Keratinocyte (primary cell): Measurements from ENCODE around the gene ADGRB3. TPM values are rescaled to one million over a fixed set of nuclear protein-coding genes. Genes with fewer than 3 reads are reported as not detected.

Experiments used
- DNase-seq: peaks from one replicate; pipeline ENCODE4 v3.0.0-alpha.2; 2011; ENCODE audit warnings: low read depth, missing footprints, low spot score
- FAIRE-seq: peaks from 2 replicates; lab custom pipeline; 2011; peaks lifted over from hg19 to GRCh38; lab: Jason Lieb, UNC
- H2AFZ ChIP-seq: 2 replicates; pipeline ENCODE4 v1.6.0; 2012; ENCODE audit warnings: low read length, control low read depth, inconsistent platforms; ENCODE audit not compliant: control insufficient read depth
- H3K27ac ChIP-seq: 2 replicates; pipeline ENCODE4 v1.5.1; 2011; ENCODE audit warnings: low read length; ENCODE audit not compliant: control insufficient read depth, insufficient read depth
- H3K27me3 ChIP-seq: 3 replicates; pipeline ENCODE4 v1.6.0; 2011; ENCODE audit warnings: low read length; ENCODE audit not compliant: control insufficient read depth, insufficient read depth; ENCODE audit errors: extremely low read depth
- H3K36me3 ChIP-seq, 2 experiments: 2 replicates in 1 of 2; 3 replicates in 1 of 2; pipeline ENCODE4 v1.5.1; 2011; ENCODE audit warnings: low read length in 2 of 2, mild to moderate bottlenecking in 1 of 2; ENCODE audit not compliant: control insufficient read depth in 2 of 2, insufficient read depth in 2 of 2; ENCODE audit errors: extremely low read depth in 1 of 2
- H3K4me1 ChIP-seq: 3 replicates; pipeline ENCODE4 v1.5.1; 2011; ENCODE audit warnings: low read length; ENCODE audit not compliant: control insufficient read depth, insufficient read depth; ENCODE audit errors: extremely low read depth
- H3K4me2 ChIP-seq: 3 replicates; pipeline ENCODE4 v1.6.0; 2011; ENCODE audit warnings: low read depth, low read length; ENCODE audit not compliant: control insufficient read depth, insufficient read depth; ENCODE audit errors: extremely low read depth
- H3K4me3 ChIP-seq, 3 experiments: fragments of 200-600 bp in 1 of 3; sonication (generic) in 1 of 3; 2 replicates in 2 of 3; 3 replicates in 1 of 3; pipeline ENCODE4 v1.5.1; 2011 to 2016; ENCODE audit warnings: low read length in 3 of 3, mild to moderate bottlenecking in 3 of 3, control low read depth in 2 of 3, inconsistent platforms in 1 of 3, low read depth in 1 of 3, mixed read lengths in 1 of 3, mixed run types in 1 of 3, moderate library complexity in 1 of 3; ENCODE audit not compliant: control insufficient read depth in 2 of 3, insufficient read depth in 2 of 3; ENCODE audit errors: extremely low read depth in 1 of 3
- H3K79me2 ChIP-seq: 2 replicates; pipeline ENCODE4 v1.6.0; 2012; ENCODE audit warnings: low read length; ENCODE audit not compliant: control insufficient read depth, insufficient read depth
- H3K9ac ChIP-seq: 3 replicates; pipeline ENCODE4 v1.6.0; 2011; ENCODE audit warnings: low read length; ENCODE audit not compliant: control insufficient read depth, insufficient read depth; ENCODE audit errors: extremely low read depth
- H3K9me1 ChIP-seq: 3 replicates; pipeline ENCODE4 v1.6.0; 2011; ENCODE audit warnings: low read length; ENCODE audit not compliant: control insufficient read depth, insufficient read depth; ENCODE audit errors: extremely low read depth
- H3K9me3 ChIP-seq: 2 replicates; pipeline ENCODE4 v1.5.1; 2012; ENCODE audit warnings: low read depth, low read length; ENCODE audit not compliant: control insufficient read depth
- H4K20me1 ChIP-seq: 3 replicates; pipeline ENCODE4 v1.6.0; 2011; ENCODE audit warnings: low read length; ENCODE audit not compliant: control insufficient read depth, insufficient read depth; ENCODE audit errors: extremely low read depth
- EZH2 ChIP-seq: IDR thresholded peaks from one replicate; pipeline ENCODE4 v1.6.1; 2012; ENCODE audit warnings: inconsistent platforms, mild to moderate bottlenecking, low read length, moderate library complexity
- dilution Hi-C: fragments of 300-500 bp; cut with MboI; formaldehyde crosslinking; loops from one replicate; pipeline ENCODE4 v1.7.0; 2020; ENCODE audit warnings: low sequenced_read_pairs; ENCODE audit not compliant: extremely low pct_ligation_motif_present
- polyA plus RNA-seq, 5 experiments: library from polyadenylated mRNA; depleted of rRNA in 3 of 5; stranded (reverse) in 3 of 5; stranded (forward) in 1 of 5; unstranded in 1 of 5; fragments of >200 nt; gene quantifications; 1 replicate in 1 of 5; 2 replicates in 3 of 5; 3 replicates in 1 of 5; pipeline versions ENCODE4 v1.2.1 to v1.2.3, GENCODE V29; 2011 to 2012; ENCODE audit warnings: missing spikeins in 2 of 5, low read depth in 1 of 5, low replicate concordance in 1 of 5
- TF ChIP-seq, protein P1 (sequence below), 3 experiments: IDR thresholded peaks in 1 of 3; conservative IDR thresholded peaks in 1 of 3; optimal IDR thresholded peaks in 1 of 3; 2 replicates in 2 of 3; 3 replicates in 1 of 3; pipeline versions ENCODE3 to v1.5.1; 2011; ENCODE audit warnings: low read length in 3 of 3, mild to moderate bottlenecking in 3 of 3, moderate library complexity in 2 of 3, control low read depth in 1 of 3, inconsistent platforms in 1 of 3; ENCODE audit not compliant: insufficient read depth in 2 of 3; ENCODE audit errors: extremely low read depth in 1 of 3

Gene ADGRB3
- polyA plus RNA-seq, 1 donor (not counting 4 experiments of a cell fraction or from before 2014, with no cell fraction given): not detected

DNA sequence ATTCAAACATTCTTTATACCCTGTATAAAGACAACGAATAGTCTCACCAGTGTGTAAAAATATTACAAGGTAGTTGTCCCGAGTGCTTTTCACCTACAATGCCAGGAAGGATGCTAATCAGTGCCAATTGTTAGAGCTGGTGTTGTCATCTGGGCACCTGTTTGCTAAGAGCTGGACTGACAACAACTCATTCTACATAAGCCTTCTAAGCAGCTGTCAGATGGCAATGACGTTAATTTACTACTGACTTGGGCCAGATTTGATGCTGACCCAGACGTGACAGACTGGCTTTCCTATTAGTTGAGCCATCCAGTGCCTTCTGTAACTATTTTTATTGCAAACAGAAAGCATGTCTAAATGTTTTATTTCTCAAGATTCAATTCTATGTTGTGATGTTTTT lies 355.2 kb downstream of the ADGRB3 start:
- FAIRE-seq (no peak), DNase-seq (no peak)
- dilution Hi-C loops: no loop called here

DNA sequence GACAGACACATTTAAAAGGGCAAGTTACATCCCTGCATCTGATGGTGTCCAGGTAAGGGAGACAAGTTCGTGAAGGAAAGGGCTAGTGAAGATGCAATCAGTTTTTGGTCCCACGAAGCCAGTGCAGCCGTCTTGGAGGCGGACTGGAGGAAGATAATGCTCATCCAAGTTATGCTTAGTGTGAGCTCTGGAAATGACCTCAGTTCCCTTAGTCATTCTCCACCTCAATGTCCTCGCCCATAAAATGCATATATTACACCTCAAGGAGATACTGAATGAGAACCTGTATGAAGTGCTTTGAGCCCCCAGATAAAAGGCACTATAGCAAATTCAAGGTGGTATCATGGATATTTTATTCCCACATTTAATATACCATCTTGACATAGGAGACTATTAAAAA lies 358.8 kb downstream of the ADGRB3 start:
- H3K9ac ChIP-seq: no peak overlapping the region
- no peak overlapping the region for H3K4me2 ChIP-seq
- H3K27ac ChIP-seq: no peak overlapping the region
- H3K4me1 ChIP-seq: no peaks in the 10 kb centered on the region
- TF ChIP-seq, protein P1, sequence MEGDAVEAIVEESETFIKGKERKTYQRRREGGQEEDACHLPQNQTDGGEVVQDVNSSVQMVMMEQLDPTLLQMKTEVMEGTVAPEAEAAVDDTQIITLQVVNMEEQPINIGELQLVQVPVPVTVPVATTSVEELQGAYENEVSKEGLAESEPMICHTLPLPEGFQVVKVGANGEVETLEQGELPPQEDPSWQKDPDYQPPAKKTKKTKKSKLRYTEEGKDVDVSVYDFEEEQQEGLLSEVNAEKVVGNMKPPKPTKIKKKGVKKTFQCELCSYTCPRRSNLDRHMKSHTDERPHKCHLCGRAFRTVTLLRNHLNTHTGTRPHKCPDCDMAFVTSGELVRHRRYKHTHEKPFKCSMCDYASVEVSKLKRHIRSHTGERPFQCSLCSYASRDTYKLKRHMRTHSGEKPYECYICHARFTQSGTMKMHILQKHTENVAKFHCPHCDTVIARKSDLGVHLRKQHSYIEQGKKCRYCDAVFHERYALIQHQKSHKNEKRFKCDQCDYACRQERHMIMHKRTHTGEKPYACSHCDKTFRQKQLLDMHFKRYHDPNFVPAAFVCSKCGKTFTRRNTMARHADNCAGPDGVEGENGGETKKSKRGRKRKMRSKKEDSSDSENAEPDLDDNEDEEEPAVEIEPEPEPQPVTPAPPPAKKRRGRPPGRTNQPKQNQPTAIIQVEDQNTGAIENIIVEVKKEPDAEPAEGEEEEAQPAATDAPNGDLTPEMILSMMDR (optimal IDR thresholded peaks at IDR 0.05 in 1 of 3, IDR thresholded peaks at IDR 0.05 in 1 of 3, conservative IDR thresholded peaks at IDR 0.05 in 1 of 3; ENCODE audit: extremely low read depth in 1 of 3, insufficient read depth in 2 of 3, low read length in 3 of 3): no peak
- TF ChIP-seq EZH2: no peak
- FAIRE-seq (no peak), DNase-seq (no peak)
- H4K20me1 ChIP-seq: no peaks in the 10 kb centered on the region
- no peak overlapping the region for H3K4me3 ChIP-seq
- no peaks in the 10 kb centered on the region for H3K9me3 ChIP-seq
- no peak overlapping the region for H2AFZ ChIP-seq
- no peaks in the 10 kb centered on the region for H3K79me2 ChIP-seq
- dilution Hi-C loops: no loop called here
- H3K9me1 ChIP-seq: no peaks in the 10 kb centered on the region
- H3K36me3 ChIP-seq: no peaks in the 10 kb centered on the region
- no peaks in the 10 kb centered on the region for H3K27me3 ChIP-seq

More for the DNA sequence above, 355.2 kb downstream of the ADGRB3 start:
- no peaks in the 10 kb centered on the region for H3K27me3 ChIP-seq
- no peaks in the 10 kb centered on the region for H3K9me3 ChIP-seq
- H4K20me1 ChIP-seq: no peaks in the 10 kb centered on the region
- no peak overlapping the region for H3K27ac ChIP-seq
- H2AFZ ChIP-seq: no peak overlapping the region
- H3K4me1 ChIP-seq: no peaks in the 10 kb centered on the region
- no peak overlapping the region for H3K9ac ChIP-seq
- no peaks in the 10 kb centered on the region for H3K79me2 ChIP-seq
- H3K4me2 ChIP-seq: no peak overlapping the region
- no peaks in the 10 kb centered on the region for H3K36me3 ChIP-seq
- H3K4me3 ChIP-seq: no peak overlapping the region
- H3K9me1 ChIP-seq: no peaks in the 10 kb centered on the region
- TF ChIP-seq, protein P1 (optimal IDR thresholded peaks at IDR 0.05 in 1 of 3, IDR thresholded peaks at IDR 0.05 in 1 of 3, conservative IDR thresholded peaks at IDR 0.05 in 1 of 3; ENCODE audit: extremely low read depth in 1 of 3, insufficient read depth in 2 of 3, low read length in 3 of 3): no peak
- no peak for TF ChIP-seq EZH2
